IMR-90 (cell line): ENCODE results near the gene COPS9. TPM values are rescaled to one million over a fixed set of nuclear protein-coding genes. Genes with fewer than 3 reads are reported as not detected.

Source experiments
- ATAC-seq: fragments of 200-7000 bp; cut with Tn5 transposase; 2 replicates; pipeline ENCODE4 v1.9.1; 2020; ENCODE audit warnings: low read depth, mild to moderate bottlenecking, moderate library complexity
- BruUV-seq: library from RNA; stranded (reverse); fragments of 400-500 nt; replicated peaks from 2 replicates; lab custom pipeline; 2021; lab: Mats Ljungman, UMichigan
- CTCF ChIA-PET: fragments of 300-600 bp; formaldehyde crosslinking; extraction: SDS; loops from one replicate; lab custom pipeline; 2021; ENCODE audit warnings: antibody characterized with exemption; lab: Yijun Ruan, JAX
- POLR2A ChIA-PET: fragments of 300-600 bp; sonication (Branson Sonifier 250); formaldehyde crosslinking; loops from one replicate; lab custom pipeline; 2022; ENCODE audit warnings: antibody characterized with exemption; ENCODE audit not compliant: unreplicated experiment; lab: Charles Lee
- DNase-seq: peaks from one replicate; pipeline ENCODE4 v3.0.0; 2013
- H2AFZ ChIP-seq: replicated peaks from 2 replicates; pipeline ENCODE3; 2013; ENCODE audit warnings: low read length, mild to moderate bottlenecking; ENCODE audit not compliant: poor library complexity
- H2AK5ac ChIP-seq: 2 replicates; pipeline ENCODE4 v1.6.1; 2013; ENCODE audit warnings: low read depth, low read length, inconsistent platforms
- H2AK9ac ChIP-seq: replicated peaks from 2 replicates; pipeline ENCODE3; 2013; ENCODE audit warnings: mild to moderate bottlenecking, low read depth, low read length, moderate library complexity; ENCODE audit not compliant: poor library complexity
- H2BK120ac ChIP-seq: 2 replicates; pipeline ENCODE4 v1.6.1; 2013; ENCODE audit warnings: low read depth, low read length, inconsistent platforms
- H2BK15ac ChIP-seq: 3 replicates; pipeline ENCODE4 v1.6.1; 2013; ENCODE audit warnings: low read depth, low read length, inconsistent platforms
- H2BK20ac ChIP-seq: 2 replicates; pipeline ENCODE4 v1.6.1; 2013; ENCODE audit warnings: low read depth, mild to moderate bottlenecking, inconsistent platforms, low read length, moderate library complexity
- H2BK5ac ChIP-seq: 2 replicates; pipeline ENCODE4 v1.6.1; 2013; ENCODE audit warnings: mild to moderate bottlenecking, low read depth, low read length, inconsistent platforms; ENCODE audit not compliant: poor library complexity, severe bottlenecking
- H3K14ac ChIP-seq: replicated peaks from 2 replicates; pipeline ENCODE4 v1.6.1; 2013; ENCODE audit warnings: low read depth, low read length, inconsistent platforms
- H3K18ac ChIP-seq: 2 replicates; pipeline ENCODE4 v1.6.1; 2013; ENCODE audit warnings: low read depth, low read length, control low read depth
- H3K23ac ChIP-seq: 2 replicates; pipeline ENCODE4 v1.6.1; 2013; ENCODE audit warnings: low read depth, low read length, inconsistent platforms
- H3K27ac ChIP-seq: 2 replicates; pipeline ENCODE4 v1.5.1; 2013; ENCODE audit warnings: mild to moderate bottlenecking, control low read depth, low read length; ENCODE audit not compliant: insufficient read depth
- H3K27me3 ChIP-seq: 2 replicates; pipeline ENCODE4 v1.6.1; 2013; ENCODE audit warnings: low read length; ENCODE audit not compliant: control insufficient read depth, insufficient read depth
- H3K36me3 ChIP-seq: 2 replicates; pipeline ENCODE4 v1.6.1; 2013; ENCODE audit warnings: low read length, mixed read lengths; ENCODE audit not compliant: control insufficient read depth, insufficient read depth
- H3K4ac ChIP-seq: 2 replicates; pipeline ENCODE4 v1.6.1; 2013; ENCODE audit warnings: low read depth, low read length, inconsistent platforms
- H3K4me1 ChIP-seq: 2 replicates; pipeline ENCODE4 v1.6.1; 2013; ENCODE audit warnings: low read length, mixed read lengths; ENCODE audit not compliant: control insufficient read depth, insufficient read depth
- H3K4me2 ChIP-seq: 2 replicates; pipeline ENCODE4 v1.6.1; 2013; ENCODE audit warnings: low read depth, mild to moderate bottlenecking, control low read depth, low read length, moderate library complexity
- H3K4me3 ChIP-seq: 2 replicates; pipeline ENCODE4 v1.5.1; 2013; ENCODE audit warnings: low read depth, mild to moderate bottlenecking, control low read depth, low read length, moderate library complexity; ENCODE audit not compliant: insufficient read depth
- H3K56ac ChIP-seq: 2 replicates; pipeline ENCODE4 v1.6.1; 2013; ENCODE audit warnings: low read length, inconsistent platforms; ENCODE audit not compliant: insufficient read depth; ENCODE audit errors: extremely low read depth
- H3K79me1 ChIP-seq, 2 experiments: 2 replicates each; pipeline ENCODE4 v1.6.1; 2013; ENCODE audit warnings: low read length in 2 of 2, inconsistent platforms in 1 of 2, low read depth in 1 of 2
- H3K9ac ChIP-seq: 2 replicates; pipeline ENCODE4 v1.6.1; 2013; ENCODE audit warnings: low read depth, low read length, control low read depth
- H3K9me1 ChIP-seq: 2 replicates; pipeline ENCODE4 v1.6.1; 2013; ENCODE audit warnings: low read length, inconsistent platforms; ENCODE audit not compliant: insufficient read depth
- H3K9me3 ChIP-seq: 2 replicates; pipeline ENCODE4 v1.6.1; 2013; ENCODE audit warnings: low read length; ENCODE audit not compliant: control insufficient read depth, insufficient read depth
- H4K20me1 ChIP-seq: 2 replicates; pipeline ENCODE4 v1.6.1; 2013; ENCODE audit warnings: low read length, inconsistent platforms; ENCODE audit not compliant: insufficient read depth
- H4K5ac ChIP-seq: 2 replicates; pipeline ENCODE4 v1.6.1; 2013; ENCODE audit warnings: mild to moderate bottlenecking, low read depth, low read length, control low read depth
- H4K8ac ChIP-seq, 2 experiments: 2 replicates each; pipeline ENCODE4 v1.6.1; 2013; ENCODE audit warnings: low read depth in 2 of 2, low read length in 2 of 2, control low read depth in 1 of 2, inconsistent platforms in 1 of 2
- H4K91ac ChIP-seq: 2 replicates; pipeline ENCODE4 v1.6.1; 2013; ENCODE audit warnings: low read depth, low read length, inconsistent platforms; ENCODE audit not compliant: insufficient read depth
- BHLHE40 ChIP-seq: fragments of 150-350 bp; IDR thresholded peaks from 2 replicates; pipeline ENCODE4 v1.6.1; 2016; ENCODE audit warnings: mild to moderate bottlenecking, low read depth, low read length
- CEBPB ChIP-seq: IDR thresholded peaks from 2 replicates; pipeline ENCODE4 v1.6.1; 2012; ENCODE audit warnings: low read depth, low read length, improper control_type of control experiment
- CHD1 ChIP-seq: IDR thresholded peaks from 2 replicates; pipeline ENCODE4 v1.6.1; 2012; ENCODE audit warnings: low read depth, low read length, improper control_type of control experiment
- FOS ChIP-seq: fragments of 150-350 bp; IDR thresholded peaks from 2 replicates; pipeline ENCODE4 v1.6.1; 2016; ENCODE audit warnings: low read depth, low read length
- MAZ ChIP-seq: IDR thresholded peaks from 2 replicates; pipeline ENCODE4 v1.6.1; 2012; ENCODE audit warnings: low read depth, mild to moderate bottlenecking, low read length, improper control_type of control experiment, moderate library complexity, borderline replicate concordance
- MXI1 ChIP-seq: IDR thresholded peaks from 2 replicates; pipeline ENCODE4 v1.6.1; 2012; ENCODE audit warnings: low read depth, mild to moderate bottlenecking, low read length, moderate library complexity, borderline replicate concordance
- NFE2L2 ChIP-seq: fragments of 150-350 bp; IDR thresholded peaks from 2 replicates; pipeline ENCODE4 v1.6.1; 2016; ENCODE audit warnings: low read depth, mild to moderate bottlenecking, low read length
- RAD21 ChIP-seq: IDR thresholded peaks from 2 replicates; pipeline ENCODE4 v1.6.1; 2012; ENCODE audit warnings: low read length, improper control_type of control experiment
- SMC3 ChIP-seq: fragments of 150-350 bp; IDR thresholded peaks from 2 replicates; pipeline ENCODE4 v1.6.1; 2016; ENCODE audit warnings: low read depth, mild to moderate bottlenecking, antibody characterized with exemption, low read length, moderate library complexity
- WGBS, 2 experiments: methylation state at CpG; one replicate each; pipeline versions ENCODE4 v1.1.5 to v1.1.7; 2013; ENCODE audit warnings: missing lambda C conversion rate in 2 of 2; ENCODE audit not compliant: insufficient read length in 1 of 2; ENCODE audit errors: extremely low coverage in 2 of 2; 5-methylcytosine and 5-hydroxymethylcytosine counted together
- dilution Hi-C: fragments of 300-500 bp; cut with HindIII; formaldehyde crosslinking; loops from one replicate; pipeline ENCODE4 v1.14.3; 2018; ENCODE audit warnings: low sequenced_read_pairs; ENCODE audit not compliant: unreplicated experiment
- in situ Hi-C: fragments of 300-500 bp; cut with MboI; formaldehyde crosslinking; loops from 3 replicates; pipeline ENCODE4 v1.14.3; 2019; ENCODE audit warnings: low sequenced_read_pairs, inconsistent platforms, mixed read lengths
- intact Hi-C: fragments of 100-400 bp; cut with micrococcal nuclease; formaldehyde crosslinking; loops from 2 replicates; pipeline ENCODE4 v1.10.0; 2022
- polyA plus RNA-seq, 3 experiments: library from polyadenylated mRNA; depleted of rRNA; stranded (reverse); fragments of >200 nt; gene quantifications; 2 replicates each; pipeline ENCODE4 v1.2.3, GENCODE V29; 2012; ENCODE audit warnings: low replicate concordance in 1 of 3
- total RNA-seq: library from RNA; depleted of rRNA; stranded (reverse); fragments of >200 nt; gene quantifications from 2 replicates; pipeline ENCODE4 v1.2.3, GENCODE V29; 2012

The COPS9 gene
- total and polyA plus RNA-seq, 2 of the 4 experiments (the other 2 are of a cell fraction) = 85.9 to 309 TPM

DNA sequence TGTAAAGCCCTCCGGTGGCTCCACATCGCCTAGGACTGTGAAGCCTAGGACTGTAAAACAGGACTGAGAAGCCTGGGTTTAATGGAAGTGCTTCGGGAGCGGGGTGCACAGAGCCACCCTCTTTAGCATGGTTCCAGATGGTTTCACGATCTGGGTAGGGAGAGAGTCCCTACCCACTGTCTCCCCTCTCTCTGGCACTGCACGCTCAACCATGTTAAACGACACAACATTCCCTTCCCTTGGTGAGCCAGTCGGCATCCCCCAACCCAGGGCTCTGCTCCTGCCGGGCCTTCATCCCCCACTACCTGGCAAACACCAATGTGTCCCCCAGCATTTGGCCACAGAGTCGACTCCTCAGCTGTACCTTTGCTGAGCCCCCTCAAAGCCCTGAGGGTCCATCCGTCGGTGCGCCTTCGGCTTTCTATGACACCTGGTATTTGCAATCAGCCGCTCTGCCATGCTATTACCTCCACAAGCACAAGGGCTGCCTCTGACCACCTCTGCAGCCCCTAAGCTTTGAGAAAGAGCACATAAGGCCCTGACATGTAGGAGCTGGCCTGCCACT is 1.1 kb downstream of the COPS9 start:
- CTCF ChIA-PET = interaction anchor here (0.8 kb wide), 1 partner anchor 8 kb away, joined by 3 read pairs; no protein-coding TSS in a partner anchor
- H3K23ac ChIP-seq = 0 out of 2 replicates have a peak overlapping the region, but pooled peaks have one; percentile 45
- H3K14ac ChIP-seq = 0 out of 2 replicates have a peak overlapping the region, but pooled peaks have one; percentile 62
- dilution Hi-C loops (no loop called here), intact Hi-C loops (no loop called here), in situ Hi-C loops (loop anchor here (25.0 kb wide), 1 partner anchor 1098 kb away; no protein-coding TSS in a partner anchor)
- BruUV-seq = no TSS peak
- H3K56ac ChIP-seq = no peak overlapping the region
- no peaks in the 10 kb centered on the region for H3K9me3 ChIP-seq
- H3K9me1 ChIP-seq = no peaks in the 10 kb centered on the region
- WGBS, 2 experiments = 77% methylated on average over 7 of the region's 15 CpGs; no CpG with 5 or more reads in 1 of the 2 experiments
- peak overlapping the region; percentile 99 for H3K4me2 ChIP-seq
- H3K4ac ChIP-seq = 0 out of 2 replicates have a peak overlapping the region, but pooled peaks have one; percentile 4
- POLR2A ChIA-PET = no interaction called here
- H3K27ac ChIP-seq = no peak overlapping the region; the same call in 1 of the 2 replicates
- no peak overlapping the region for H4K91ac ChIP-seq
- H2BK20ac ChIP-seq = no peak overlapping the region
- H2BK15ac ChIP-seq = no peak overlapping the region
- peaks cover 0 to 30% of the 10 kb centered on the region in 2 experiments; a peak in 3 of 4 replicates for H3K79me1 ChIP-seq
- no peak overlapping the region for H2BK5ac ChIP-seq
- H3K27me3 ChIP-seq = peaks cover 3% of the 10 kb centered on the region; the same call in 1 of the 2 replicates
- H3K36me3 ChIP-seq = peaks cover 29% of the 10 kb centered on the region
- peak overlapping the region in 1 of 2 experiments; percentile 22; a peak in 1 of 4 replicates for H4K8ac ChIP-seq
- H3K4me3 ChIP-seq = peak overlapping the region; percentile 95
- H3K18ac ChIP-seq = no peak overlapping the region
- H3K9ac ChIP-seq = peak overlapping the region; percentile 87
- peaks cover 9% of the 10 kb centered on the region for H3K4me1 ChIP-seq
- DNase-seq = no peak
- no peak for ATAC-seq
- no peak for TF ChIP-seq BHLHE40
- no peak for TF ChIP-seq CEBPB
- no peak for TF ChIP-seq FOS
- TF ChIP-seq MAZ = no peak
- no peak for TF ChIP-seq SMC3
- no peak for TF ChIP-seq RAD21
- TF ChIP-seq CHD1 = no peak
- no peak for TF ChIP-seq MXI1
- TF ChIP-seq NFE2L2 = no peak
- no peak overlapping the region for H4K5ac ChIP-seq
- H4K20me1 ChIP-seq = peaks cover 14% of the 10 kb centered on the region; the same call in 1 of the 2 replicates
- H2AFZ ChIP-seq = no peak overlapping the region
- H2AK9ac ChIP-seq = peak overlapping the region; percentile 31
- H2AK5ac ChIP-seq = peak overlapping the region; percentile 4; the same call in 1 of the 2 replicates
- H2BK120ac ChIP-seq = no peak overlapping the region
